Measurements from ENCODE around the gene R3HCC1L. TPM values are rescaled to one million over a fixed set of nuclear protein-coding genes. Genes with fewer than 3 reads are reported as not detected.

The R3HCC1L gene
- total and polyA plus RNA-seq, 9 of the 15 experiments (the other 6 are each of a cell fraction or from before 2014, with no cell fraction given), result 9.1 to 17.8 (median 12.6) TPM

DNA sequence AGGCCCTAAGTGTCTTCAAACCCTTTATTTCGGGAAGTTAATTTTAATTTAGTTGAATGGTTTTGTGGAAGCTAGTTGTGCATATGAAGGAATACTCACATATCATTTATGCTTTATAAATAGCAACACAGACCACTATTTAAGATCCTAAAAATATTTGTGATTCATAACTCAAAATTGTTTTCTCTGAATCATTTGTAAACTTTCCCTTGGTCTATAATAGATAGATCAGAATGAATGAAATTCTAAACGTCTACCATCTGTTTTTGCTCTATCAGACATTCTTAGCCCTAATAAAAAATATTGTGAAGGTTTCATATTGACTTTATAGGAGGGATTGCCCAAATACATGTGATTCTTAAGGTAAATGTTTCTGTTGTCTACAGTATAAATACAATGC lies 90.1 kb downstream of the R3HCC1L start (continued):
- no peak for TF ChIP-seq KAT8 (IDR thresholded peaks at IDR 0.05; ENCODE audit: low read depth)
- no peak for TF ChIP-seq HINFP (tag; conservative IDR thresholded peaks at IDR 0.05; ENCODE audit: low read depth)

GRCh38 chr10:98224996-98225395 lies 90.5 kb downstream of the R3HCC1L start:
- Histone ChIP-seq H3K9me3 (replicated peaks; ENCODE audit: control insufficient read depth, insufficient read depth, low read depth, low read length) (no peaks in the 10 kb centered on the region), H3K4me2 (ENCODE audit: insufficient read depth, low read length) (no peak overlapping the region), H3K4me1 (replicated peaks in 1 of 2; ENCODE audit: control insufficient read depth in 2 of 2, insufficient read depth in 2 of 2, low read length in 2 of 2) (peaks cover 4 to 5% of the 10 kb centered on the region in 2 experiments; a peak in 3 of 5 replicates), H3K9me1 (ENCODE audit: control insufficient read depth, insufficient read depth, low read length) (no peaks in the 10 kb centered on the region), H3K79me2 (ENCODE audit: control insufficient read depth, insufficient read depth, low read length) (peaks cover 19% of the 10 kb centered on the region), H3K4me3 (no peak overlapping the region), H2AFZ (ENCODE audit: low read depth, low read length) (no peak overlapping the region), H3K27ac (ENCODE audit: extremely low read depth, low read depth, low read length) (no peak overlapping the region), H3K36me3 (ENCODE audit: control insufficient read depth, insufficient read depth, low read length) (no peaks in the 10 kb centered on the region; the same call in 2 of the 3 replicates), H3K9ac (ENCODE audit: insufficient read depth in 1 of 2, low read depth in 2 of 2, low read length in 2 of 2) (no peak overlapping the region), H4K20me1 (replicated peaks; ENCODE audit: control insufficient read depth, insufficient read depth, low read length) (no peaks in the 10 kb centered on the region), H3K27me3 (ENCODE audit: control insufficient read depth in 2 of 2, insufficient read depth in 2 of 2, low read length in 2 of 2) (no peaks in the 10 kb centered on the region)
- 13% methylated on average over 1 of the region's 1 CpG for WGBS (ENCODE audit: insufficient coverage, low coverage, missing lambda C conversion rate)
- FAIRE-seq, result no peak
- BruUV-seq (replicated peaks), result no TSS peak
- no peak for DNase-seq (ENCODE audit: extremely low read depth in 1 of 4, low spot score in 3 of 4)
- POLR2A ChIA-PET, result no interaction called here
- CTCF ChIA-PET (ENCODE audit: low intra/inter-chr PET ratio), result no interaction called here
- intact Hi-C loops (cut with micrococcal nuclease), result no loop called here
- ATAC-seq, result no peak
- TF ChIP-seq PKNOX1 (IDR thresholded peaks at IDR 0.05) (peak; percentile 31; the same call in 1 of the 2 replicates), ELF1 (tag; IDR thresholded peaks at IDR 0.05) (no peak)
- in situ Hi-C loops (cut with MboI), result no loop called here
